Mucosa of rectum (tissue), 2 donors: ENCODE data around the gene PSD2.

Source experiments
- H3K27ac ChIP-seq, 2 donors: one replicate each; pipeline ENCODE4 v1.7.0; 2013; ENCODE audit warnings: inconsistent platforms in 2 of 2, low read depth in 2 of 2, low read length in 2 of 2
- H3K27me3 ChIP-seq, 2 donors: one replicate each; pipeline ENCODE4 v1.7.0; 2013; ENCODE audit warnings: low read length in 2 of 2; ENCODE audit not compliant: control insufficient read depth in 2 of 2, insufficient read depth in 2 of 2
- H3K36me3 ChIP-seq, 2 donors: one replicate each; pipeline ENCODE4 v1.7.0; 2013; ENCODE audit warnings: low read length in 2 of 2; ENCODE audit not compliant: control insufficient read depth in 2 of 2, insufficient read depth in 2 of 2
- H3K4me1 ChIP-seq, 2 donors: one replicate each; pipeline ENCODE4 v1.7.0; 2013; ENCODE audit warnings: low read length in 2 of 2, mild to moderate bottlenecking in 1 of 2; ENCODE audit not compliant: control insufficient read depth in 2 of 2, insufficient read depth in 2 of 2
- H3K4me3 ChIP-seq, 2 donors: one replicate each; pipeline ENCODE4 v1.7.0; 2013; ENCODE audit warnings: low read length in 2 of 2
- H3K9ac ChIP-seq, 2 donors: one replicate each; pipeline ENCODE4 v1.7.0; 2013; ENCODE audit warnings: low read length in 2 of 2, low read depth in 1 of 2, mild to moderate bottlenecking in 1 of 2
- H3K9me3 ChIP-seq, 2 donors: one replicate each; pipeline ENCODE4 v1.7.0; 2013; ENCODE audit warnings: low read length in 2 of 2; ENCODE audit not compliant: control insufficient read depth in 2 of 2
- donor health status: healthy.
- donor health status: Normal muscosa, but diverticular disease.

PSD2 gene

DNA sequence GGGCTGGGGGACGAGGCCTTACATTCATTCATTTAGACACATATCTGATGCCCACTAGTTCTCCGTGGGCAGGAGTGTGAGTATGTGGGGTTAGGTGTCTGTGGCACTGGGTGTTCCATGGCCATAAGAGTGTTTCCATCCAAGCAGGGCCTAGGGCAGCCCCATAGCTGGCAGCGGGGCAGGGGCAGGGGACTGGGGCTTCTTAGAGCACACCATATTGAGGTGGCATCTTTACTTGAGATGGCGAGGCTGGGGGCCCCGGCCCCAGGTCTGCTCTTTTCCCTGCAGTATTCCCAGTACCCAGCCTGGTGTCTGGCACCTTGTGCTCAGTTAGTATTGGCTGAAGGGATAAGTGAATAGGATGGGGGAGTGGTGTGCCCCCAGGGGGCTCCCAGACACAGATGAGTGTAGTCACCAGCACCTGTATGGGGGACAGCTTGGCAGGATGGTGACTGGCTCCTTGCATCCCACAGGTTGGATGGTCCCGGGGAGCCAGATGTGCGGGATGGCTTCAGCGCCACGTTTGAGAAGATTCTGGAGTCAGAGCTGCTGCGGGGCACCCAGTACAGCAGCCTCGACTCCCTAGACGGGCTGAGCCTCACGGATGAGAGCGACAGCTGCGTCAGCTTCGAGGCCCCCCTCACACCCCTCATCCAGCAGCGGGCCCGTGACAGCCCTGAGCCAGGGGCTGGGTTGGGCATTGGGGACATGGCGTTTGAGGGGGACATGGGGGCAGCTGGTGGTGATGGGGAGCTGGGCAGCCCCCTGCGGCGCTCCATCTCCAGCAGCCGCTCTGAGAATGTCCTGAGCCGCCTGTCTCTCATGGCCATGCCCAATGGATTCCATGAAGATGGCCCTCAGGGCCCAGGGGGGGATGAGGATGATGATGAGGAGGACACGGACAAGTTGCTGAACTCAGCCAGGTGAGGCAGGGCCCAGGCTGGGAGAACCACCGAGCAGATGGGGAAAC is 17.5 kb downstream of the PSD2 start:
- no peaks in the 10 kb centered on the region for H3K36me3 ChIP-seq
- no peaks in the 10 kb centered on the region for H3K4me1 ChIP-seq
- peaks cover 0 to 2% of the 10 kb centered on the region in 2 donors for H3K27me3 ChIP-seq
- H3K9ac ChIP-seq, result no peak overlapping the region
- H3K4me3 ChIP-seq, result no peak overlapping the region
- H3K9me3 ChIP-seq, result no peaks in the 10 kb centered on the region
- no peak overlapping the region for H3K27ac ChIP-seq

DNA sequence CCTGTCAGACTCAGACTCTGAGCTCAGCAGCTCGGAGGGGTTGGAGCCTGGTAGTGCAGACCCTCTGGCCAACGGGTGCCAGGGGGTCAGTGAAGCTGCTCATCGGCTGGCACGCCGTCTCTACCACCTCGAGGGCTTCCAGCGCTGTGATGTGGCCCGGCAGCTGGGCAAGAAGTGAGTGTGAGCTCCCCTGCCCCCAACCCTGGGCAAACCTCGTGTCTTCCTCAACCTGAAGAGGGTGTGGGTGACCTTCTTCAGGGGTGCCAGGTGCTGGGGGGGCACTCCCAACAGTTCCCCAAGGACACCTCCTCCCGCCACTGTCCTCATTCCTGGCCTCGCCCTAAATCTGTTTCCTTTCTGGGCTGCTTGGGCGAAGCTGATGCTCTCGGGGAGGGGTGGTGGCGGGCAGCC is 18.6 kb downstream of the PSD2 start:
- Histone ChIP-seq H3K4me1 (no peaks in the 10 kb centered on the region), H3K36me3 (no peaks in the 10 kb centered on the region)

DNA sequence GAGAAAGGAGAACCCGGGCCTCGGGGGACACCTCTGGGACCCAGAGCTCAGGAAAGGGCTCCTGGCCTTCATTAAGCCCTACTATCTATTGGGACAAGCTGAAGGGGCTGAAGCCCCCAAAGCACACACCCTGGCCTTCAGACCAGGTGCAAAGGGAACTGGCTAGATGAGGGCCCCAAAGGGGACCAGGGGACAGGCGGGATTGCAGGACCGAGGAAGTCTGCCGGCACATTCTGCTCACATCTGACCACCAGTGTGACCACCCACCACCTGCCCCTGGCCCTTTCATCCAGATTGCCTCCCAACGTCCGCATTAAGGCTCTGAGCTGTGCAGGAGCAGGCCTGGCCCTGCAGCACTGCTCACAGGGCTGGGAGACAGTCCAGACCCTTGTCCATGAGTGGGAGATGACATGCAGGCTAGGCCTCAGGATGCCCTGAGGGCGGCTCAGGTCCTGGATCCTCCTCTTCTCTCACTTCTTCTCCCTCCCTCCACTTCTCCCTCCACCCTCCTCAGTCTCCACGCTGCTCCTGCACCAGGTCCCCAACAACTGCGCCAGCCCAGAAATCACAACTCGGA is 19.2 kb downstream of the PSD2 start:
- Histone ChIP-seq H3K27ac (no peak overlapping the region), H3K9me3 (no peaks in the 10 kb centered on the region), H3K9ac (no peak overlapping the region), H3K4me3 (no peak overlapping the region), H3K36me3 (no peaks in the 10 kb centered on the region), H3K27me3 (peaks cover 0 to 2% of the 10 kb centered on the region in 2 donors), H3K4me1 (no peaks in the 10 kb centered on the region)

More for the DNA sequence above, 18.6 kb downstream of the PSD2 start:
- no peak overlapping the region for H3K4me3 ChIP-seq
- H3K9ac ChIP-seq, result no peak overlapping the region
- peaks cover 0 to 2% of the 10 kb centered on the region in 2 donors for H3K27me3 ChIP-seq
- H3K9me3 ChIP-seq, result no peaks in the 10 kb centered on the region
- no peak overlapping the region for H3K27ac ChIP-seq

- H3K4me1 ChIP-seq, result no peaks in the 10 kb centered on the region
- no peak overlapping the region for H3K27ac ChIP-seq
- H3K27me3 ChIP-seq, result no peaks in the 10 kb centered on the region
- no peaks in the 10 kb centered on the region for H3K36me3 ChIP-seq
- no peak overlapping the region for H3K9ac ChIP-seq
- no peak overlapping the region for H3K4me3 ChIP-seq
- no peaks in the 10 kb centered on the region for H3K9me3 ChIP-seq
Observed at GRCh38 chr5:139816566-139816965, 21.0 kb downstream of the PSD2 start.

DNA sequence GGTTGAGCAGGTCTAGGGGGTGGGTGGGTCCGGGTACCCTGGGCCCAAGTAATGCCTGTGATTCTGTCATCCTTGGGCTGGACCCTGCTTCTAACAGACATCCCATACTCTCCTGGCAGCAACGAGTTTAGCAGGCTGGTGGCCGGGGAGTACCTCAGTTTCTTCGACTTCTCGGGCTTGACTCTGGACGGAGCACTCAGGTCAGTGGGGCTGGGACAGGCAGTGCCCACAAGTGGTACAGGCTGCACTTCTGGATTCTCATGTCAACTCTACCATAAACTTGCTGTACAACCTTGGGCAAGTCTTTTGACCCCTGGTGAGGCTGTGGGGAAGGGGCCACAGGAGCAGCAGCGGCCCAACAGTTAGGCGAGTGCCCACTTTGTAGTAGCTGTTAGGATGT is 21.8 kb downstream of the PSD2 start:
- Histone ChIP-seq H3K27me3 (no peaks in the 10 kb centered on the region), H3K4me3 (no peak overlapping the region), H3K9me3 (no peaks in the 10 kb centered on the region), H3K27ac (no peak overlapping the region), H3K36me3 (no peaks in the 10 kb centered on the region), H3K4me1 (no peaks in the 10 kb centered on the region), H3K9ac (no peak overlapping the region)

DNA sequence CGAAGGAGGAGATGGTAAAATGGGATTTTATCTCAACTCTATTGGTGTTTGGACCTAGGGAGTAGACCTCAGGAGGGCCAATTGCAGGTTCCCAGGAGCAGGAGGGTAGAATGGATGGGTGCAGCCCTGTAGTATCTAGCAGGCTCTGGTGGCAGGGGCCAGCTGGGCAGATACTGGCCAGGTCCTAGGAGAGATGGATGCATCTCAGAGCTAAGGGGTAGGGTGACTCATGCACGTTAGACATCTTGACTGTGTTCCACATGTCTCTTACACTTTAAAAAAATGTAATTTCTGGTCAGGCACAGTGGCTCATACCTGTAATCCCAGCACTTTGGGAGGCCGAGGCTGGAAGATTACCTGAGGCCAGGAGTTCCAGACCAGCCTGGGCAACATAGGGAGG is 22.4 kb downstream of the PSD2 start:
- H3K36me3 ChIP-seq, result no peaks in the 10 kb centered on the region
- H3K9me3 ChIP-seq, result no peaks in the 10 kb centered on the region
- H3K4me3 ChIP-seq, result no peak overlapping the region
- no peaks in the 10 kb centered on the region for H3K4me1 ChIP-seq
- H3K27me3 ChIP-seq, result no peaks in the 10 kb centered on the region
- H3K27ac ChIP-seq, result no peak overlapping the region
- no peak overlapping the region for H3K9ac ChIP-seq

DNA sequence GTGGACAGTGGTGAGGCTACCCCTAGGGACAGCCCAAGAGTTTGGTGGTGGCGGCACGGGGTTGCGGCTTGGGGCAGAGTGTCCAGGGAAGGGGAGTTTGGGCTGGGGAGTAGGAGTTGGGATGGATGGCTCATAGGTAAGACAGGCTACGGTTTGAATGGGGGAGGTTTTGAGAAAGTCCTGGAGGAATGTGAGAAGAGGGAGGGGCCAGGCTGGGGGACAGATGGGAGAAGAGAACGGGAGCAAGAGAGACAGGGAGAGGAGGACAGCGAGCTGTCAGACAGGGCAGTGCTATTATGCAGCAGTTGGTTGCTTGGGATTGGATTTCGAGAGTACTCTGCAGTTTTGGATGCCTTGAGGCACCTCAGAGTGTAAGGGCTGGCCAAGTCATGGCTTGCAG is 24.5 kb downstream of the PSD2 start:
- Histone ChIP-seq H3K9me3 (no peaks in the 10 kb centered on the region), H3K4me3 (no peak overlapping the region), H3K36me3 (no peaks in the 10 kb centered on the region), H3K9ac (no peak overlapping the region), H3K27me3 (no peaks in the 10 kb centered on the region), H3K4me1 (no peaks in the 10 kb centered on the region), H3K27ac (no peak overlapping the region)

- Histone ChIP-seq H3K4me3 (no peak overlapping the region), H3K27me3 (no peaks in the 10 kb centered on the region), H3K36me3 (no peaks in the 10 kb centered on the region), H3K27ac (no peak overlapping the region), H3K9me3 (no peaks in the 10 kb centered on the region), H3K4me1 (no peaks in the 10 kb centered on the region), H3K9ac (no peak overlapping the region)
Observed at GRCh38 chr5:139820606-139821005, 25.0 kb downstream of the PSD2 start.

DNA sequence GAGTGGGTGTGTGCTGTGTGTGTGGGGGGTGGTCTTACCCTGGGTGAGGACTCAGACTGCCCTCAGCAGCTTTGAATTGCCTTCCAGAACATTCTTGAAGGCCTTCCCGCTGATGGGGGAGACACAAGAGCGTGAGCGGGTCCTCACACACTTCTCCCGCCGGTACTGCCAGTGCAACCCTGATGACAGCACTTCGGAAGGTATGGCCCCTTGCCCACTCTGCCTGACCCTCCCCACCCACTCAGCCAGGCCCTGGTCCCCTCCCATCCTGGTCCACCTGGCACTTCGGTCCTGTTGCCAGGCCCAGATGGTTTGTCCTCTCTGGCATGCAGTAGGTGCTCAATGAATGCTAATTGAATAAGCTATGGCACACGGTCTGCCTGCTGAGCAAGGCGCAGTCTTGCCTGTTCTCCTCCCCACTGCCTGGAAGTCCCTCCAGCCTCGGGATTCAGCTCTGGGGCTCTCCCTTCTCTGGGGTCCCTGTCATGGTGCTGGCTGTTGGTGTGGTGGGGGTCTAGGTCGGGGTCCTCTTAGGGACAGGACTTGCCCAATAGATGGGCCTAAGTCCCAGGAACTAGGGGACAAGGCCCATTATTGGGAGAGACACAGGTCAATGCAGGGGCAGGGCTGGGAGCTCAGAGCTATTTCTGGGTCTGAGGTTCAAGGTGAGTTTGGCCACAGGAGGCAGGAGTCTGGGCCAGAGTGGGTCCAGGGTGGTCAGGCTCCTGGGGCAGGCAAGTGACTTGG is 26.4 kb downstream of the PSD2 start:
- Histone ChIP-seq H3K9me3 (no peaks in the 10 kb centered on the region), H3K9ac (no peak overlapping the region), H3K27ac (no peak overlapping the region), H3K4me1 (no peaks in the 10 kb centered on the region), H3K4me3 (no peak overlapping the region), H3K36me3 (no peaks in the 10 kb centered on the region), H3K27me3 (no peaks in the 10 kb centered on the region)
